Neural cell (in vitro differentiated cells): ENCODE measurements around the gene ARID1B.

Experiments
- EP300 ChIP-seq: fragments of 450-650 bp; conservative IDR thresholded peaks from 2 replicates; pipeline ENCODE4 v1.6.1; 2014; ENCODE audit warnings: antibody characterized with exemption, mild to moderate bottlenecking, moderate library complexity; ENCODE audit not compliant: poor library complexity, severe bottlenecking
- EZH2 ChIP-seq: fragments of 200-600, 300-800 bp; shearing (Covaris generic), sonication (generic); IDR thresholded peaks from 2 replicates; pipeline ENCODE4 v1.6.1; 2014; ENCODE audit warnings: antibody characterized with exemption, low read length, borderline replicate concordance, mild to moderate bottlenecking; ENCODE audit not compliant: insufficient read depth, poor library complexity, severe bottlenecking
- MXI1 ChIP-seq: fragments of 450-650 bp; conservative IDR thresholded peaks from 2 replicates; pipeline ENCODE4 v1.6.1; 2014; ENCODE audit warnings: antibody characterized with exemption, mild to moderate bottlenecking; ENCODE audit not compliant: poor library complexity, severe bottlenecking
- POLR2AphosphoS5 ChIP-seq: IDR thresholded peaks from 2 replicates; pipeline ENCODE4 v1.6.1; 2012
- RAD21 ChIP-seq: fragments of 450-650 bp; conservative IDR thresholded peaks from 2 replicates; pipeline ENCODE4 v1.6.1; 2014; ENCODE audit warnings: antibody characterized with exemption, mild to moderate bottlenecking, moderate library complexity
- TAF1 ChIP-seq: IDR thresholded peaks from 2 replicates; pipeline ENCODE4 v1.6.1; 2012; ENCODE audit warnings: low read depth
- TF ChIP-seq, protein P1 (sequence below): fragments of 450-650 bp; IDR thresholded peaks from 2 replicates; pipeline ENCODE4 v1.5.1; 2014; ENCODE audit warnings: antibody characterized with exemption, mild to moderate bottlenecking, moderate library complexity; ENCODE audit not compliant: poor library complexity, severe bottlenecking
- TF ChIP-seq, protein P2 (sequence below): IDR thresholded peaks from 2 replicates; pipeline ENCODE4 v1.6.1; 2012; ENCODE audit warnings: borderline replicate concordance

DNA sequence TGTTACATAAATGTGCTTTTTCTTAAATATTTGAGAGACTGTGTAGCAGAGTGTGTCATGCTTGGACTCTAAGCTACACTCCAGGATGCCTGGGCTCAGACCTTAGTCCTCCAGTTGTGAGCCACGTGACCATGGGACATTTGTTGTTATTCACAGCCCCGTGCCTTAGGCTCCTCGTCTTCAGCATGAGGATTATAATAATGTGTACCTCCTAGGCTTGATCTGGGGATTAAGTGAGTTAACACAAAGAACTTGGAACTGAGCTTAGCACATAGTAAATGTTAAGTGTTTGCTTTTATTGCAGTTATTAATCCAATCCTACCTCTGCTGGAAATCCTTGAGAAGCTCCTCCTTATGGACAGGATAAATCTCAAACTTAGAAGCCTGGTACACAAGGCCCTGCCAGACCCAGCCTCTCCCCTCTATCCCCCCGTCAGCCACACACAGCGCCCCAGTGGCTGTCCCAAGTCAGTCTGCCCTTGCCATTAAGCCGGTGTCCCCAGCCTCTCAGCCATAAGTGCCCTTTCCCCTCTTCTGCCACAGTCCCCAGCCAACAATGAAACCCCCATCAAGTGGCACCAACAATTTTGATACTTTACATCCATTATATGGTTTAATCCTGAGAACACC is 368.6 kb downstream of the ARID1B start:
- TF ChIP-seq, protein P1, sequence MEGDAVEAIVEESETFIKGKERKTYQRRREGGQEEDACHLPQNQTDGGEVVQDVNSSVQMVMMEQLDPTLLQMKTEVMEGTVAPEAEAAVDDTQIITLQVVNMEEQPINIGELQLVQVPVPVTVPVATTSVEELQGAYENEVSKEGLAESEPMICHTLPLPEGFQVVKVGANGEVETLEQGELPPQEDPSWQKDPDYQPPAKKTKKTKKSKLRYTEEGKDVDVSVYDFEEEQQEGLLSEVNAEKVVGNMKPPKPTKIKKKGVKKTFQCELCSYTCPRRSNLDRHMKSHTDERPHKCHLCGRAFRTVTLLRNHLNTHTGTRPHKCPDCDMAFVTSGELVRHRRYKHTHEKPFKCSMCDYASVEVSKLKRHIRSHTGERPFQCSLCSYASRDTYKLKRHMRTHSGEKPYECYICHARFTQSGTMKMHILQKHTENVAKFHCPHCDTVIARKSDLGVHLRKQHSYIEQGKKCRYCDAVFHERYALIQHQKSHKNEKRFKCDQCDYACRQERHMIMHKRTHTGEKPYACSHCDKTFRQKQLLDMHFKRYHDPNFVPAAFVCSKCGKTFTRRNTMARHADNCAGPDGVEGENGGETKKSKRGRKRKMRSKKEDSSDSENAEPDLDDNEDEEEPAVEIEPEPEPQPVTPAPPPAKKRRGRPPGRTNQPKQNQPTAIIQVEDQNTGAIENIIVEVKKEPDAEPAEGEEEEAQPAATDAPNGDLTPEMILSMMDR, result no peak
- TF ChIP-seq POLR2AphosphoS5, result no peak
- no peak for TF ChIP-seq EZH2
- TF ChIP-seq RAD21, result no peak
- TF ChIP-seq, protein P2, sequence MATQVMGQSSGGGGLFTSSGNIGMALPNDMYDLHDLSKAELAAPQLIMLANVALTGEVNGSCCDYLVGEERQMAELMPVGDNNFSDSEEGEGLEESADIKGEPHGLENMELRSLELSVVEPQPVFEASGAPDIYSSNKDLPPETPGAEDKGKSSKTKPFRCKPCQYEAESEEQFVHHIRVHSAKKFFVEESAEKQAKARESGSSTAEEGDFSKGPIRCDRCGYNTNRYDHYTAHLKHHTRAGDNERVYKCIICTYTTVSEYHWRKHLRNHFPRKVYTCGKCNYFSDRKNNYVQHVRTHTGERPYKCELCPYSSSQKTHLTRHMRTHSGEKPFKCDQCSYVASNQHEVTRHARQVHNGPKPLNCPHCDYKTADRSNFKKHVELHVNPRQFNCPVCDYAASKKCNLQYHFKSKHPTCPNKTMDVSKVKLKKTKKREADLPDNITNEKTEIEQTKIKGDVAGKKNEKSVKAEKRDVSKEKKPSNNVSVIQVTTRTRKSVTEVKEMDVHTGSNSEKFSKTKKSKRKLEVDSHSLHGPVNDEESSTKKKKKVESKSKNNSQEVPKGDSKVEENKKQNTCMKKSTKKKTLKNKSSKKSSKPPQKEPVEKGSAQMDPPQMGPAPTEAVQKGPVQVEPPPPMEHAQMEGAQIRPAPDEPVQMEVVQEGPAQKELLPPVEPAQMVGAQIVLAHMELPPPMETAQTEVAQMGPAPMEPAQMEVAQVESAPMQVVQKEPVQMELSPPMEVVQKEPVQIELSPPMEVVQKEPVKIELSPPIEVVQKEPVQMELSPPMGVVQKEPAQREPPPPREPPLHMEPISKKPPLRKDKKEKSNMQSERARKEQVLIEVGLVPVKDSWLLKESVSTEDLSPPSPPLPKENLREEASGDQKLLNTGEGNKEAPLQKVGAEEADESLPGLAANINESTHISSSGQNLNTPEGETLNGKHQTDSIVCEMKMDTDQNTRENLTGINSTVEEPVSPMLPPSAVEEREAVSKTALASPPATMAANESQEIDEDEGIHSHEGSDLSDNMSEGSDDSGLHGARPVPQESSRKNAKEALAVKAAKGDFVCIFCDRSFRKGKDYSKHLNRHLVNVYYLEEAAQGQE, result no peak
- TF ChIP-seq TAF1, result no peak
- TF ChIP-seq EP300, result no peak
- no peak for TF ChIP-seq MXI1
